Measurements from ENCODE around the gene CTNNBL1. TPM values are rescaled to one million over a fixed set of nuclear protein-coding genes. Genes with fewer than 3 reads are reported as not detected.
"Not testable (repeated sequence)": the region's sequence is repeated elsewhere in the genome, so short reads cannot be mapped to it uniquely, and the experiment has no call there.

CTNNBL1 gene
- total and polyA plus RNA-seq, 2 donors (not counting 1 experiment from before 2014, with no cell fraction given), result 31.3 to 39.0 TPM

GRCh38 chr20:37661519-37661918, 32.3 kb upstream of the CTNNBL1 start:
- no peak overlapping the region for H3K4me3 ChIP-seq (replicated peaks in 1 of 4; ENCODE audit: control extremely low read depth in 1 of 4, insufficient read depth in 1 of 4, low read depth in 3 of 4, low read length in 4 of 4)
- no peak overlapping the region for H3K27ac ChIP-seq (ENCODE audit: insufficient read depth, low read length)
- H3K9me3 ChIP-seq (ENCODE audit: control insufficient read depth, insufficient read depth, low read depth, low read length), result no peaks in the 10 kb centered on the region
- no peaks in the 10 kb centered on the region for H4K20me1 ChIP-seq (ENCODE audit: control insufficient read depth, extremely low read depth, insufficient read depth, low read length)
- H3K4me1 ChIP-seq (ENCODE audit: control insufficient read depth, extremely low read depth, insufficient read depth, low read length), result no peaks in the 10 kb centered on the region
- no peak for DNase-seq (ENCODE audit: low read depth in 2 of 2)
- H3K36me3 ChIP-seq (ENCODE audit: control insufficient read depth, insufficient read depth, low read length), result no peaks in the 10 kb centered on the region
- H3K9ac ChIP-seq (ENCODE audit: insufficient read depth, low read length), result no peak overlapping the region
- no peak for TF ChIP-seq EZH2 (IDR thresholded peaks at IDR 0.05; ENCODE audit: low read length, missing control alignments)
- TF ChIP-seq CTCF (conservative IDR thresholded peaks at IDR 0.05 in 1 of 2, IDR thresholded peaks at IDR 0.05 in 1 of 2; ENCODE audit: low read depth in 1 of 2, low read length in 2 of 2), result no peak
- peaks cover 4% of the 10 kb centered on the region for H3K27me3 ChIP-seq (ENCODE audit: control insufficient read depth, insufficient read depth, low read length)
- no peaks in the 10 kb centered on the region for H3K79me2 ChIP-seq (ENCODE audit: control insufficient read depth, insufficient read depth, low read length)
- no peak overlapping the region for H2AFZ ChIP-seq (ENCODE audit: low read length)
- H3K4me2 ChIP-seq (ENCODE audit: extremely low read depth, insufficient read depth, low read length), result no peak overlapping the region

GRCh38 chr20:37662308-37662707, 31.5 kb upstream of the CTNNBL1 start:
- no peak for DNase-seq (ENCODE audit: low read depth in 2 of 2)
- no peaks in the 10 kb centered on the region for H3K9me3 ChIP-seq (ENCODE audit: control insufficient read depth, insufficient read depth, low read depth, low read length)

GRCh38 chr20:37664595-37664994, 29.2 kb upstream of the CTNNBL1 start:
- not testable (repeated sequence) for H4K20me1 ChIP-seq (ENCODE audit: control insufficient read depth, extremely low read depth, insufficient read depth, low read length); DNase-seq (ENCODE audit: low read depth in 2 of 2); H3K36me3 ChIP-seq (ENCODE audit: control insufficient read depth, insufficient read depth, low read length); H3K27me3 ChIP-seq (ENCODE audit: control insufficient read depth, insufficient read depth, low read length); H3K4me3 ChIP-seq (replicated peaks in 1 of 4; ENCODE audit: control extremely low read depth in 1 of 4, insufficient read depth in 1 of 4, low read depth in 3 of 4, low read length in 4 of 4); H3K4me1 ChIP-seq (ENCODE audit: control insufficient read depth, extremely low read depth, insufficient read depth, low read length); H2AFZ ChIP-seq (ENCODE audit: low read length); H3K9me3 ChIP-seq (ENCODE audit: control insufficient read depth, insufficient read depth, low read depth, low read length); H3K79me2 ChIP-seq (ENCODE audit: control insufficient read depth, insufficient read depth, low read length); H3K27ac ChIP-seq (ENCODE audit: insufficient read depth, low read length); H3K9ac ChIP-seq (ENCODE audit: insufficient read depth, low read length); H3K4me2 ChIP-seq (ENCODE audit: extremely low read depth, insufficient read depth, low read length)

More at GRCh38 chr20:37662308-37662707, 31.5 kb upstream of the CTNNBL1 start:
- H2AFZ ChIP-seq (ENCODE audit: low read length), result no peak overlapping the region
- H3K4me2 ChIP-seq (ENCODE audit: extremely low read depth, insufficient read depth, low read length), result no peak overlapping the region
- H3K4me1 ChIP-seq (ENCODE audit: control insufficient read depth, extremely low read depth, insufficient read depth, low read length), result no peaks in the 10 kb centered on the region
- H3K79me2 ChIP-seq (ENCODE audit: control insufficient read depth, insufficient read depth, low read length), result no peaks in the 10 kb centered on the region
- H3K4me3 ChIP-seq (replicated peaks in 1 of 4; ENCODE audit: control extremely low read depth in 1 of 4, insufficient read depth in 1 of 4, low read depth in 3 of 4, low read length in 4 of 4), result no peak overlapping the region
- no peak for TF ChIP-seq CTCF (conservative IDR thresholded peaks at IDR 0.05 in 1 of 2, IDR thresholded peaks at IDR 0.05 in 1 of 2; ENCODE audit: low read depth in 1 of 2, low read length in 2 of 2)
- no peak for TF ChIP-seq EZH2 (IDR thresholded peaks at IDR 0.05; ENCODE audit: low read length, missing control alignments)
- peaks cover 4% of the 10 kb centered on the region for H3K27me3 ChIP-seq (ENCODE audit: control insufficient read depth, insufficient read depth, low read length)
- no peak overlapping the region for H3K27ac ChIP-seq (ENCODE audit: insufficient read depth, low read length)
- H4K20me1 ChIP-seq (ENCODE audit: control insufficient read depth, extremely low read depth, insufficient read depth, low read length), result no peaks in the 10 kb centered on the region
- no peak overlapping the region for H3K9ac ChIP-seq (ENCODE audit: insufficient read depth, low read length)
- no peaks in the 10 kb centered on the region for H3K36me3 ChIP-seq (ENCODE audit: control insufficient read depth, insufficient read depth, low read length)
